ENCODE data around the gene TCFL5.

DNA sequence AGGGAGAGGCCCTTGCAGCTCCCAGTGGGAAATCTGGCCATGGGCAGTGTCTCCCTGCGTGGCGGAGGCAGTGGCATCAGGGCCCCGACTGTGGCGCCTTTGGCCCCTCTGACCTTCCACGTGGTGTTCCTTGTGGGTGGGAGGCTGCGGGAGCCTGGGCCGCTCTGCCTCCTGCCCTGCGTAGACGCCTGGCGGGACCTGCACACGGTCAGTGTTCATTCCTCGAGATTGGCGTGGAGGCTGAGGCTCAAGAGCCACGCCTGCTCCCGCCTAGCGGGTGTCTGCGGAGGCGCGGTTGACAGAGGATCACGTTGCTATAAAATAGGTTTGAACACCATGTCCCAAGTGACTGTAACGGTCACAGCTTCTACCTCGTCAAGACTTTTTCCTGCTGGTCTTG, 30.8 kb downstream of the TCFL5 start:
- TF ChIP-seq, protein P1, sequence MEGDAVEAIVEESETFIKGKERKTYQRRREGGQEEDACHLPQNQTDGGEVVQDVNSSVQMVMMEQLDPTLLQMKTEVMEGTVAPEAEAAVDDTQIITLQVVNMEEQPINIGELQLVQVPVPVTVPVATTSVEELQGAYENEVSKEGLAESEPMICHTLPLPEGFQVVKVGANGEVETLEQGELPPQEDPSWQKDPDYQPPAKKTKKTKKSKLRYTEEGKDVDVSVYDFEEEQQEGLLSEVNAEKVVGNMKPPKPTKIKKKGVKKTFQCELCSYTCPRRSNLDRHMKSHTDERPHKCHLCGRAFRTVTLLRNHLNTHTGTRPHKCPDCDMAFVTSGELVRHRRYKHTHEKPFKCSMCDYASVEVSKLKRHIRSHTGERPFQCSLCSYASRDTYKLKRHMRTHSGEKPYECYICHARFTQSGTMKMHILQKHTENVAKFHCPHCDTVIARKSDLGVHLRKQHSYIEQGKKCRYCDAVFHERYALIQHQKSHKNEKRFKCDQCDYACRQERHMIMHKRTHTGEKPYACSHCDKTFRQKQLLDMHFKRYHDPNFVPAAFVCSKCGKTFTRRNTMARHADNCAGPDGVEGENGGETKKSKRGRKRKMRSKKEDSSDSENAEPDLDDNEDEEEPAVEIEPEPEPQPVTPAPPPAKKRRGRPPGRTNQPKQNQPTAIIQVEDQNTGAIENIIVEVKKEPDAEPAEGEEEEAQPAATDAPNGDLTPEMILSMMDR (IDR thresholded peaks at IDR 0.05) = no peak
- TF ChIP-seq POLR2A (IDR thresholded peaks at IDR 0.05) = no peak

All from adrenal gland (tissue), 5 donors.